Measurements from ENCODE around the gene HTATIP2.
"Not testable (repeated sequence)": the region's sequence is repeated elsewhere in the genome, so short reads cannot be mapped to it uniquely, and the experiment has no call there.

DNA sequence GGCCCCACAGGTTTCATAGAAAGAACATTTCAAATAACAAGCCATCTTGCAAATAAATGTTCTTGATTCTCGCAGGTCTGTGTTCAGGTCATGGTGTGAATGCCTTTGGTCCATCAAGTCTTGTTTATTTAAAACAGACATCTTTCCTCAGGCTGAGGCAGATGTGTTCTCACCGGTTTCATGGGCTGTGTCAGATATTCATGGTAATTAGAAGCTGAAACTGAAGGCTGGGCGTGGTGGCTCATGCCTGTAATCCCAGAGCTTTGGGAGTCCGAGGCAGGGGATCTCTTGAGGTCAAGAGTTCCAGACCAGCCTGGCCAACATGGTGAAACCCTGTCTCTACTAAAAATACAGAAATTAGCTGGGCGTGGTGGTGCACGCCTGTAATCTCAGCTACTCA lies 2.0 kb downstream of the HTATIP2 start:
- TF ChIP-seq PATZ1 (CRISPR knock-in tag; IDR thresholded peaks at IDR 0.05; ENCODE audit: borderline replicate concordance); TCF4 (CRISPR knock-in tag; IDR thresholded peaks at IDR 0.05; ENCODE audit: borderline replicate concordance); TOX (CRISPR knock-in tag; IDR thresholded peaks at IDR 0.05; ENCODE audit: borderline replicate concordance); TSHZ2 (CRISPR knock-in tag; IDR thresholded peaks at IDR 0.05); PPARA (CRISPR knock-in tag; IDR thresholded peaks at IDR 0.05; ENCODE audit: borderline replicate concordance); ESRRG (CRISPR knock-in tag; IDR thresholded peaks at IDR 0.05); ZFP3 (CRISPR knock-in tag; IDR thresholded peaks at IDR 0.05); ZFP30 (CRISPR knock-in tag; IDR thresholded peaks at IDR 0.05); CSDC2 (CRISPR knock-in tag; IDR thresholded peaks at IDR 0.05); RARB (CRISPR knock-in tag; IDR thresholded peaks at IDR 0.05); BACH2 (CRISPR knock-in tag; IDR thresholded peaks at IDR 0.05; ENCODE audit: borderline replicate concordance); ARNTL (CRISPR knock-in tag; IDR thresholded peaks at IDR 0.05; ENCODE audit: borderline replicate concordance, low read depth): not testable (repeated sequence)
- TF ChIP-seq, protein P1, sequence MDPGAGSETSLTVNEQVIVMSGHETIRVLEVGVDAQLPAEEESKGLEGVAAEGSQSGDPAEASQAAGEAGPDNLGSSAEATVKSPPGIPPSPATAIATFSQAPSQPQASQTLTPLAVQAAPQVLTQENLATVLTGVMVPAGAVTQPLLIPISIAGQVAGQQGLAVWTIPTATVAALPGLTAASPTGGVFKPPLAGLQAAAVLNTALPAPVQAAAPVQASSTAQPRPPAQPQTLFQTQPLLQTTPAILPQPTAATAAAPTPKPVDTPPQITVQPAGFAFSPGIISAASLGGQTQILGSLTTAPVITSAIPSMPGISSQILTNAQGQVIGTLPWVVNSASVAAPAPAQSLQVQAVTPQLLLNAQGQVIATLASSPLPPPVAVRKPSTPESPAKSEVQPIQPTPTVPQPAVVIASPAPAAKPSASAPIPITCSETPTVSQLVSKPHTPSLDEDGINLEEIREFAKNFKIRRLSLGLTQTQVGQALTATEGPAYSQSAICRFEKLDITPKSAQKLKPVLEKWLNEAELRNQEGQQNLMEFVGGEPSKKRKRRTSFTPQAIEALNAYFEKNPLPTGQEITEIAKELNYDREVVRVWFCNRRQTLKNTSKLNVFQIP (CRISPR knock-in tag; IDR thresholded peaks at IDR 0.05; ENCODE audit: borderline replicate concordance, low read depth), result not testable (repeated sequence)
- TF ChIP-seq, protein P2, sequence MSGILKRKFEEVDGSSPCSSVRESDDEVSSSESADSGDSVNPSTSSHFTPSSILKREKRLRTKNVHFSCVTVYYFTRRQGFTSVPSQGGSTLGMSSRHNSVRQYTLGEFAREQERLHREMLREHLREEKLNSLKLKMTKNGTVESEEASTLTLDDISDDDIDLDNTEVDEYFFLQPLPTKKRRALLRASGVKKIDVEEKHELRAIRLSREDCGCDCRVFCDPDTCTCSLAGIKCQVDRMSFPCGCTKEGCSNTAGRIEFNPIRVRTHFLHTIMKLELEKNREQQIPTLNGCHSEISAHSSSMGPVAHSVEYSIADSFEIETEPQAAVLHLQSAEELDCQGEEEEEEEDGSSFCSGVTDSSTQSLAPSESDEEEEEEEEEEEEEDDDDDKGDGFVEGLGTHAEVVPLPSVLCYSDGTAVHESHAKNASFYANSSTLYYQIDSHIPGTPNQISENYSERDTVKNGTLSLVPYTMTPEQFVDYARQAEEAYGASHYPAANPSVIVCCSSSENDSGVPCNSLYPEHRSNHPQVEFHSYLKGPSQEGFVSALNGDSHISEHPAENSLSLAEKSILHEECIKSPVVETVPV (CRISPR knock-in tag; IDR thresholded peaks at IDR 0.05), result not testable (repeated sequence)

Data from SK-N-SH treated with all-trans-retinoic acid at 6 μM for 48 hours (cell line).